Measurements from ENCODE around the gene GUCY1A1. TPM values are rescaled to one million over a fixed set of nuclear protein-coding genes. Genes with fewer than 3 reads are reported as not detected.

Gene GUCY1A1
- total and polyA plus RNA-seq, 4 experiments from 2014 or later, result not detected

DNA sequence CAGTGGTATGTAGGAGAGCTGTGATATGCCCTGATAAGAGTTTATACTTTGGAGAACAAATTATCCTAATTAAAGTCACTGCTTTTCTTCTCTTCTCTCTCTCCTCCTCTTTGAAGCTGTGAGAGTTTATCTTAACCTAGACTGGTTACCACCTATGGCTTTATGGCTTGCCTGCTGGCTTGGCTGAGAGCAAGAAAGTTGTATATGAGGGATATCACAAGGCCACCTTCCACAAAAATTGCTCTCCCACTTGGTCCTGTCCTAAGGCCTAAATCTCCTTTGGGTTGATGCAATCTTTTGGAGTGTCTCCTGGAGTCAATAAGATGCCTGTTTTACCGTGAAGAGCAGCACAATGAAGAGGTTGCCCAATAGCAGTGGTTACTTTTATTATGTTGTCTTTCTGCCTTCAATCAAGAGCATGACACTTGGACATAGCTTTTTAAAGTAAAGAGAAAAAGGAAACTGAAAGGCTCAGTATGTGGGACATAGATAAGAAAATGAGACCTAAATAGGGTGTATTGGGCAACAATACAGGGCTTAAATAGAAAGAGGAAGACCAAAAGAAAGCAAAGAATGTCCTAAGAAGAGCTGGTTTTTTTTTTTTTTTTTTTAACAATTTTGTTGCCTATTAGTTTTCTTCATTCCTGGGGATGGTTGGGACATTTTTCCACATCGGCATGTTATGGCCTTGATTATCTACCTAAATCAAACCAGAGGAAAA is 9.2 kb downstream of the GUCY1A1 start:
- no peaks in the 10 kb centered on the region for H3K36me3 Mint-ChIP-seq
- H3K27me3 Mint-ChIP-seq, result peaks cover 2 to 13% of the 10 kb centered on the region in 2 donors
- Histone ChIP-seq H3K4me3 (ENCODE audit: low read length in 2 of 2) (no peak overlapping the region), H3K9me3 (ENCODE audit: control insufficient read depth in 1 of 2, low read length in 2 of 2) (no peaks in the 10 kb centered on the region), H3K36me3 (ENCODE audit: insufficient read depth, low read length) (no peaks in the 10 kb centered on the region), H3K27me3 (ENCODE audit: insufficient read depth, low read length) (no peaks in the 10 kb centered on the region), H3K27ac (ENCODE audit: low read depth, low read length) (no peak overlapping the region), H3K4me1 (ENCODE audit: insufficient read depth, low read length) (no peaks in the 10 kb centered on the region)
- DNase-seq, result no peak
- H3K27ac Mint-ChIP-seq, result no peak overlapping the region
- CTCF ChIA-PET (ENCODE audit: partially characterized antibody), result no interaction called here
- H3K9me3 Mint-ChIP-seq, result peaks cover 0 to 2% (median 0%) of the 10 kb centered on the region in 8 donors
- no peaks in the 10 kb centered on the region for H3K4me1 Mint-ChIP-seq
- POLR2A ChIA-PET (ENCODE audit: partially characterized antibody), result no interaction called here
- H3K4me3 Mint-ChIP-seq, result no peak overlapping the region
- intact Hi-C loops (cut with micrococcal nuclease), result no loop called here

DNA sequence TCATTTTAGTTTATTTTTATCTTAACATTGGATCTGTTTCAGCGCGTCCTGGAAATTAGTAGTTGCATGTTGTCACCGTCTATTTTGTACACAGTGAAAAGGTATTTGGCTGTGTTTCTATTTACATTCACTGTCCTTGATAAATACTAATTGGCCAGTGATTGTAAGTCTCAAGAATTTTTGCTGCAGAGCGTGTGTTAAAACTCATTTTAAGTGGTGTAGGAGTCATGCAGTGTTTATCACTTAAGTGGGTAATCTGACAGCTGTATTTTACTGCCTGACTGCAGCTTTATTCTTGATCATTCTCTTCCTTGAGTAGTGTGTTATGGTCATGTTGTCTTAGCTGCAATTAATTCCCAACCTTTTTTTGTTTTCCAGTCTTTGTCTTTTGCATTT is 9.8 kb downstream of the GUCY1A1 start:
- H3K9me3 Mint-ChIP-seq, result peaks cover 0 to 1% (median 0%) of the 10 kb centered on the region in 8 donors
- no peaks in the 10 kb centered on the region for H3K27me3 ChIP-seq (ENCODE audit: insufficient read depth, low read length)
- no peaks in the 10 kb centered on the region for H3K36me3 Mint-ChIP-seq
- no peaks in the 10 kb centered on the region for H3K36me3 ChIP-seq (ENCODE audit: insufficient read depth, low read length)
- H3K27ac ChIP-seq (ENCODE audit: low read depth, low read length), result no peak overlapping the region
- H3K4me1 Mint-ChIP-seq, result no peaks in the 10 kb centered on the region
- ChIA-PET POLR2A (ENCODE audit: partially characterized antibody) (no interaction called here), CTCF (ENCODE audit: partially characterized antibody) (no interaction called here)
- intact Hi-C loops (cut with micrococcal nuclease), result no loop called here
- DNase-seq, result no peak
- no peak overlapping the region for H3K4me3 ChIP-seq (ENCODE audit: low read length in 2 of 2)
- H3K4me1 ChIP-seq (ENCODE audit: insufficient read depth, low read length), result no peaks in the 10 kb centered on the region
- no peak overlapping the region for H3K27ac Mint-ChIP-seq
- H3K27me3 Mint-ChIP-seq, result peaks cover 4 to 7% of the 10 kb centered on the region in 2 donors
- H3K4me3 Mint-ChIP-seq, result no peak overlapping the region
- H3K9me3 ChIP-seq (ENCODE audit: control insufficient read depth in 1 of 2, low read length in 2 of 2), result no peaks in the 10 kb centered on the region

DNA sequence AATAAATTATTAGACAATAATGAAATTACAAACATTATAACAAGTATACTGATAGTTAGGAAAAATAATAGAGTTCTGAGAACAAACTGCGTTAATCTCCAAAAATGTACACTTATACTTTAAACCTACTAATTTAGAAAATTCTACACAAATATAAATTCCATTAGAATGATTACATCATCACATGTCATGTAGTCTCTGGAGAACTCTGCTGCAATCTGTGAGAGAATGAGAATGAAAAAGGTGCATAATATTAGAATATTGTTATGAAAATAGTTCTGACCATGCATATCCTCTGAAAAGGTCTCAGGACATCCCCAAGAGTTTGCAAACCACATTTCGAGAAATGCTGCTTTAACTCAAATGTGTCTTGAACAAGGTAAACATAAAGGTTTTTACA is 11.4 kb downstream of the GUCY1A1 start:
- DNase-seq, result no peak
- CTCF ChIA-PET (ENCODE audit: partially characterized antibody), result no interaction called here

DNA sequence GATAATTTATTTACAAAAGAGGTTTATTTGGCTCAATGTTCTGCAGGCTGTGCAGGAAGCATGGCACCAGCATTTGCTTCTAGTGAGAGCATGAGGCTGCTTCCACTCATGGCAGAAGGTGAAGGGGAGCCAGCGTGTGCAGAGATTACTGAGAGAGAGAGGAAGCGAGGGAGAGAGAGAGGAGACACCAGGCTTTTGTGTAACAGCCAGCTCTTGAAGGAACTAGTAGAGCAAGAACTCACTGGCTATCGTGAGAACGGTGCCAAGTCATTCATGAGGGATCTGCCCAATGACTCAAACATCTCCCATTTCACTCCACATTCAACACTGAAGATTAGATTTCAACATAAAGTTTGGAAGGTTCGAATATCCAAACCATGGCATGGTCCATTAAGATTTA is 12.7 kb downstream of the GUCY1A1 start:
- H3K36me3 ChIP-seq (ENCODE audit: insufficient read depth, low read length), result no peaks in the 10 kb centered on the region
- no peak for DNase-seq
- H3K4me1 Mint-ChIP-seq, result no peaks in the 10 kb centered on the region
- H3K4me3 ChIP-seq (ENCODE audit: low read length in 2 of 2), result no peak overlapping the region
- no peak overlapping the region for H3K27ac Mint-ChIP-seq
- no peaks in the 10 kb centered on the region for H3K27me3 ChIP-seq (ENCODE audit: insufficient read depth, low read length)
- no peak overlapping the region for H3K4me3 Mint-ChIP-seq
- ChIA-PET CTCF (ENCODE audit: partially characterized antibody) (no interaction called here), POLR2A (ENCODE audit: partially characterized antibody) (no interaction called here)
- intact Hi-C loops (cut with micrococcal nuclease), result no loop called here
- peaks cover 0 to 1% (median 0%) of the 10 kb centered on the region in 8 donors for H3K9me3 Mint-ChIP-seq
- H3K36me3 Mint-ChIP-seq, result no peaks in the 10 kb centered on the region
- peaks cover 4 to 9% of the 10 kb centered on the region in 2 donors for H3K27me3 Mint-ChIP-seq
- no peak overlapping the region for H3K27ac ChIP-seq (ENCODE audit: low read depth, low read length)
- no peaks in the 10 kb centered on the region for H3K9me3 ChIP-seq (ENCODE audit: control insufficient read depth in 1 of 2, low read length in 2 of 2)
- no peaks in the 10 kb centered on the region for H3K4me1 ChIP-seq (ENCODE audit: insufficient read depth, low read length)

More for the DNA sequence above, 11.4 kb downstream of the GUCY1A1 start:
- Mint-ChIP-seq H3K36me3 (no peaks in the 10 kb centered on the region), H3K9me3 (peaks cover 0 to 1% (median 0%) of the 10 kb centered on the region in 8 donors), H3K27me3 (peaks cover 4 to 9% of the 10 kb centered on the region in 2 donors), H3K4me3 (no peak overlapping the region), H3K27ac (no peak overlapping the region), H3K4me1 (no peaks in the 10 kb centered on the region)
- Histone ChIP-seq H3K4me3 (ENCODE audit: low read length in 2 of 2) (no peak overlapping the region), H3K36me3 (ENCODE audit: insufficient read depth, low read length) (no peaks in the 10 kb centered on the region), H3K4me1 (ENCODE audit: insufficient read depth, low read length) (no peaks in the 10 kb centered on the region), H3K27me3 (ENCODE audit: insufficient read depth, low read length) (no peaks in the 10 kb centered on the region), H3K9me3 (ENCODE audit: control insufficient read depth in 1 of 2, low read length in 2 of 2) (no peaks in the 10 kb centered on the region), H3K27ac (ENCODE audit: low read depth, low read length) (no peak overlapping the region)
- POLR2A ChIA-PET (ENCODE audit: partially characterized antibody), result no interaction called here
- intact Hi-C loops (cut with micrococcal nuclease), result no loop called here

DNA sequence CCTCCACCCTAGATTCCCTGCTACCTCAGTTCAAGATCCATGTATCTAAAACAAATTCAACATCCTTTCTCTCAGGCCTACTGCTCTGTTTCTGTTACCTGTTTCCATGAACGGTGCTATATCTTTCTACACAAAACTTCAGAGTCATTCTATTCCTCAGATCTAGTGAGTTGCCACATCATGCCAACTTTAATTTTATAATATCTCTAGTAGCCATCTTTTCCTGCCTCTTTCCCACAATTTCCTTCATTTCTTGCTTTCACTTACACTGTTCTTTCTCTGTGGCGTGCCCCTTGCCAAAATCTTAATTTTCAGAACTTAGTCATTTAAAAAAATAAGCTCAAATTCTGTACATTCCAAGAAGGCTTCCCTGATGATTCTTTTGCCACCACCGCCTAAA is 15.2 kb downstream of the GUCY1A1 start:
- CTCF ChIA-PET (ENCODE audit: partially characterized antibody), result no interaction called here
- Histone ChIP-seq H3K9me3 (ENCODE audit: control insufficient read depth in 1 of 2, low read length in 2 of 2) (no peaks in the 10 kb centered on the region), H3K4me1 (ENCODE audit: insufficient read depth, low read length) (no peaks in the 10 kb centered on the region), H3K27ac (ENCODE audit: low read depth, low read length) (no peak overlapping the region), H3K36me3 (ENCODE audit: insufficient read depth, low read length) (no peaks in the 10 kb centered on the region), H3K4me3 (ENCODE audit: low read length in 2 of 2) (no peak overlapping the region), H3K27me3 (ENCODE audit: insufficient read depth, low read length) (no peaks in the 10 kb centered on the region)
- POLR2A ChIA-PET (ENCODE audit: partially characterized antibody), result no interaction called here
- no peak overlapping the region for H3K4me3 Mint-ChIP-seq
- intact Hi-C loops (cut with micrococcal nuclease), result no loop called here
- no peaks in the 10 kb centered on the region for H3K36me3 Mint-ChIP-seq
- H3K9me3 Mint-ChIP-seq, result no peaks in the 10 kb centered on the region
- H3K27ac Mint-ChIP-seq, result no peak overlapping the region
- H3K27me3 Mint-ChIP-seq, result peaks cover 2 to 7% of the 10 kb centered on the region in 2 donors
- no peaks in the 10 kb centered on the region for H3K4me1 Mint-ChIP-seq
- DNase-seq, result no peak

DNA sequence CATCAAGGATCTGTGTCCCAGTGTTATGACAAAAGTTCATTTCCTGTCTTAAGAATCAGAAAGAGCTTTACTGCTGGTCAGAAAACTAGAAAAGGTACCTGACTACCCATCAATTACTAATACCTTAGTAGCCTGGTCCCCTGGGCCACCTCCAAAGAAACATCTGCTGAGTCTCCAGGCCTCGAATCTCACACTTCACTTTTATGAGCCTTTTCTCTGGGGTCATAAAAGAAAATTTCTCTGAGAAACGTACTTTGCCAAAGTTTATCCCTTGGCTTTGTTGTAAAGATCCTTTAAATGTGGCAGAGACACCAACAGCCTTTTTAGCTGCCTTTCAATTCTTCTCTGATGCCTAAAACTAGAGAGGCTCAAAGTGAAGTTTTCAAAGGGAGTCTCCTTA is 17.8 kb downstream of the GUCY1A1 start:
- Histone ChIP-seq H3K36me3 (ENCODE audit: insufficient read depth, low read length) (no peaks in the 10 kb centered on the region), H3K27me3 (ENCODE audit: insufficient read depth, low read length) (no peaks in the 10 kb centered on the region), H3K4me3 (ENCODE audit: low read length in 2 of 2) (no peak overlapping the region), H3K9me3 (ENCODE audit: control insufficient read depth in 1 of 2, low read length in 2 of 2) (no peaks in the 10 kb centered on the region), H3K4me1 (ENCODE audit: insufficient read depth, low read length) (no peaks in the 10 kb centered on the region), H3K27ac (ENCODE audit: low read depth, low read length) (no peak overlapping the region)
- peaks cover 0 to 7% of the 10 kb centered on the region in 2 donors for H3K27me3 Mint-ChIP-seq
- no peak overlapping the region for H3K27ac Mint-ChIP-seq
- intact Hi-C loops (cut with micrococcal nuclease), result no loop called here
- H3K4me3 Mint-ChIP-seq, result no peak overlapping the region
- H3K4me1 Mint-ChIP-seq, result no peaks in the 10 kb centered on the region
- peaks cover 0 to 2% (median 0%) of the 10 kb centered on the region in 8 donors for H3K9me3 Mint-ChIP-seq
- CTCF ChIA-PET (ENCODE audit: partially characterized antibody), result interaction anchor here (0.9 kb wide), 1 partner anchor 20 kb away, joined by 3 read pairs; no protein-coding TSS in a partner anchor
- POLR2A ChIA-PET (ENCODE audit: partially characterized antibody), result no interaction called here
- no peak for DNase-seq
- no peaks in the 10 kb centered on the region for H3K36me3 Mint-ChIP-seq

DNA sequence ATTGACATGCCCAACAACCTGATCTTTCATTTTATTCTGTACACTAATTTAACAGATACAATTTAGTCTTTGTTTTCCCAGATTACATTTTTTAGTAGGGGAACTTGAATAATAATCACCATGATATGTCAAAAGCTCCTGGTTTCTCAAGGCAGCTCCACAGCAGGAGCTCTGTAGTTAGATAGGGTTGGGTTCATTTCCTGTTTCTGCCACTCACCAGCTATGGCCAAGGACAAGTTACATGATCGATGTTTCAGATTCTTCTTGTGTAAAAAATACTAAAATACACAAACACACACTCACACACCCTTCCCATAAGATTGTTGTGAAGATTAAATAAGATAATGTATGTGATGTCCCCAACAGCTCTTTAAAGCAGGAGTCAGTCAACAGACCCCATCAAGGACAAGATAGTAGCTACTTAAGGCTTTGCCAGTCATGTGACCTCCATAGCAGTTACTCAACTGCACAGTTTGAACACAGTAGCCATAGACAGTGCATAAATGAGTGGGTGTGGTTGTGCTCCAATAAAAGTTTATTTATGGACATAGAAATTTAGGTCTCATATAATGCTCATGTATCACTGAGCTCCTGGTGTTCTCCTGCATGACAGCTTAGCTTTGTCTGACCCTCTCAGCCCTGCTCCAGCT is 18.4 kb downstream of the GUCY1A1 start:
- Histone ChIP-seq H3K27ac (ENCODE audit: low read depth, low read length) (no peak overlapping the region), H3K9me3 (ENCODE audit: control insufficient read depth in 1 of 2, low read length in 2 of 2) (no peaks in the 10 kb centered on the region), H3K27me3 (ENCODE audit: insufficient read depth, low read length) (no peaks in the 10 kb centered on the region), H3K4me1 (ENCODE audit: insufficient read depth, low read length) (no peaks in the 10 kb centered on the region), H3K4me3 (ENCODE audit: low read length in 2 of 2) (no peak overlapping the region), H3K36me3 (ENCODE audit: insufficient read depth, low read length) (no peaks in the 10 kb centered on the region)
- DNase-seq, result no peak
- POLR2A ChIA-PET (ENCODE audit: partially characterized antibody), result no interaction called here
- Mint-ChIP-seq H3K4me3 (no peak overlapping the region), H3K27ac (no peak overlapping the region), H3K4me1 (no peaks in the 10 kb centered on the region), H3K36me3 (no peaks in the 10 kb centered on the region), H3K9me3 (peaks cover 0 to 2% (median 0%) of the 10 kb centered on the region in 8 donors), H3K27me3 (peaks cover 0 to 7% of the 10 kb centered on the region in 2 donors)
- CTCF ChIA-PET (ENCODE audit: partially characterized antibody), result interaction anchor here (0.9 kb wide), 1 partner anchor 19 kb away, joined by 3 read pairs; no protein-coding TSS in a partner anchor
- intact Hi-C loops (cut with micrococcal nuclease), result no loop called here

Data from CD4-positive, alpha-beta memory T cell (primary cell).